Suppressor macrophage treated with lipopolysaccharide for 1 hour (primary cell): ENCODE data around the gene MCC.

ENCODE experiments used
- DNase-seq, 3 donors: peaks; one replicate each; pipeline ENCODE4 v3.0.0-alpha.2; 2020 to 2022

The MCC gene

GRCh38 chr5:113194125-113194524, 294.1 kb downstream of the MCC start:
- peak; percentile 29 to 58 (median 56) for DNase-seq

- no peak for DNase-seq
These were observed 294.8 kb downstream of the MCC start for GRCh38 chr5:113193311-113193978.

DNA sequence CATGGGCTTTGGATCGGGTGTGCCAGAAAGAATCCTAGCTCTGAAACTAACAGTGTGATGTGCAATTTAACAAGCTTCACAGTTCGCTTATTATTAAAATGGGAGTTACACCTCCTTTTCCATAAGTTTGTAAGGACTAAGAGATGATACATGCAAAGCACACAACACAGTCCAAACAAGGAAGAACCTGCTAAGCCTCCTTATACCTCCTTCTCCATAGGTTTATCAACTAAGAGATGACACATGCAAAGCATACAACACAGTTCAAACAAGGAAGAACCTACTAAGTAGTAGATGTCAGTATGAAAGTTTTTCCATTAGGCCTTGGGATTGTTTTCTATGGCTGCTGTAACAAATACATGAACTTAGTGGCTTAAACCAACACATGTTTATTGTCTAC, 295.7 kb downstream of the MCC start:
- DNase-seq, result no peak

- DNase-seq, result no peak
These were observed 297.9 kb downstream of the MCC start for GRCh38 chr5:113190347-113190746.

GRCh38 chr5:113189291-113189690, 299.0 kb downstream of the MCC start:
- no peak for DNase-seq

- DNase-seq, result no peak
These were observed 299.8 kb downstream of the MCC start for GRCh38 chr5:113188436-113188835.

GRCh38 chr5:113187906-113188305, 300.3 kb downstream of the MCC start:
- peak; percentile 27 to 32 (median 30) for DNase-seq

GRCh38 chr5:113186061-113186460, 302.2 kb downstream of the MCC start:
- no peak for DNase-seq

- no peak for DNase-seq
These were observed 304.6 kb downstream of the MCC start for GRCh38 chr5:113183694-113184093.

DNA sequence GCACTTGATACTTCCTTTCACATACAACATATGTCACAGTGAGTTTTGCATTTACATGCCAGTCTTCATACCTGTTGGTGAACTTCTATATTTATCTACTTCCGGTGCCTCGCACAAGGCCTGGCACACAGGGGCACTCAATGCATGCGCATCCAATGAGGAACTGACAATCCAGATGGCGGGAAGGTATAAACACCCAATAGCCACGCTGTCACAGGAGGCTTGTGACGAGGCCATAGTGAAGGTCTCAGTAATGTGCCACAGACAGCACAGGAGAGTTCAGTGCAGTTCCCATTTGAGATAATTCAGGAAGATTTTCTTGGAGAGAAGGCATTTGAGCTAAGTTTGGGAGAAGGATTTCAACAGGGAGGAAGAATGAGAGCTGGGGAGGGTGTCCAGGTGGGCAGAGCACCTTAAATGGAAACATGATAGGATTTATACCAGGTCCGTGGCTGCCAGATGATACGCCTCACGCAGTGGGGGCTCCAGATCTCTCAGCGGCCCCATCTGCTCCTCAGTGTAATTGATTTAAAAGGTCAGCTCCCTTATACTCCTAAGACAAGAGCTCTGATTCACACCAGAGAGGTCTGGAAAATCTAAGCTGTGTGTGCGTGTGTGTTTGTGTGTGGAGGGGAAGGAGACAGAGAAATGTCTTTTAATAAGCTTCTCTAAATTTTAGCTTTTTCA, 305.5 kb downstream of the MCC start:
- DNase-seq, result no peak

GRCh38 chr5:113181853-113182490, 306.3 kb downstream of the MCC start:
- DNase-seq, result no peak

- no peak for DNase-seq
These were observed 306.8 kb downstream of the MCC start for GRCh38 chr5:113181409-113181808.

- DNase-seq, result no peak
These were observed 309.1 kb downstream of the MCC start for GRCh38 chr5:113179156-113179555.

- no peak for DNase-seq
These were observed 310.0 kb downstream of the MCC start for GRCh38 chr5:113178073-113178779.

DNA sequence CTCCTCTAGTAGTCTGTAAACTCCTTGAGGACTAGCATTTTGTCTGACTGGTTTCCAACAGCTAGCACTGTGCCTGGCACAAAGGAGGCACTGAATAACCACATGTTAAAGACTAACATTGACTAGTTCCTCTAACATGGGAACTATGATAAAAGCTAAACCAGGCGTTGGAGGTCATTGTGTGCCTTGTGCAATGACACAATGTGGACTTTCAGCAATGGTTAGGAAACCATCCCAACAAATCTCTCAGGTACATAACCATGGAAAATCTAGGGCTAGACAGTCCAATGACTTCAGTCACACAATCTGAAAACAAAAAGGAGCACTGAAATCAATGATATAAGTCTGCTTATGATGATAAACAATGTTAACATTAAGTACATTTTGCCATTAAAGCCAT, 311.0 kb downstream of the MCC start:
- DNase-seq, result no peak

- DNase-seq, result no peak
These were observed 311.5 kb downstream of the MCC start for GRCh38 chr5:113176734-113177133.

GRCh38 chr5:113176196-113176595, 312.1 kb downstream of the MCC start:
- no peak for DNase-seq

- DNase-seq, result no peak
These were observed 315.9 kb downstream of the MCC start for GRCh38 chr5:113172231-113172826.

GRCh38 chr5:113171520-113171919, 316.7 kb downstream of the MCC start:
- no peak for DNase-seq

GRCh38 chr5:113170707-113171106, 317.5 kb downstream of the MCC start:
- DNase-seq, result no peak

DNA sequence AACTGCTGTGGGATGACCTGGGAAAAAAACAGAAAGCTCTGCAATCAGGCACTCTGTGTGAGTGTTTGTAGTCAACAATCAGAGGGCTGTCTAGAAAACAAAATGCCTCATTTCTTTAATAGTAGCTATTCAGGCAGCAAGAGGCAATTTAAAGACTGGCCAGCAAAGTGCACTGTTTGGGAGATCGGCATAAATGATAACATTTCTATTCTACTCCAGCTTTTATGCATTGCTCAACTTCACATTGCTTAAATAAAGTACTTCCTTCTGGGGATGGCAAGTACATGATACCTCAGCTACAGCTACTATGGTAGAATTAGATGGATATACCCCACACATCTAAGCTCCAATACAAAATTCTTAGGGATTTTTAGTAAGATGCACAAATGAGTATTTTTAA, 318.5 kb downstream of the MCC start:
- DNase-seq, result no peak

DNA sequence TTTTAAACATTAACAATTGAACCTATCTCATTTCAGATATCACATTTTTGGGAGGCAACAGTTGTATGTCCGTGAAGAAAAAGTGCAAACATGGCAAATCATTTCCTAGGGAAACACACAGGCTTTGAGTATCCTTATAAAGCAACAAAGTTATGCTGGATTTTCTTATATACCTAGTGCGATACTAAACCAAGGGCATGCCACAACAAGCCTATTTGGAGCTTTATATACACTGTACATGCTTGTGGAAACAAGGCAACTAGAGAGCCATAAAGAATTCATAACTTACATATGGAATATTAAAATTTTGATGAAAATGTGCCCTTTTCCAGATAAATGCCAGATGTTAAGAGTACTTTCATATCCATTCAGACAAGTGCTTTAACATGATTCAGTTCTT, 320.3 kb downstream of the MCC start:
- DNase-seq, result no peak

DNA sequence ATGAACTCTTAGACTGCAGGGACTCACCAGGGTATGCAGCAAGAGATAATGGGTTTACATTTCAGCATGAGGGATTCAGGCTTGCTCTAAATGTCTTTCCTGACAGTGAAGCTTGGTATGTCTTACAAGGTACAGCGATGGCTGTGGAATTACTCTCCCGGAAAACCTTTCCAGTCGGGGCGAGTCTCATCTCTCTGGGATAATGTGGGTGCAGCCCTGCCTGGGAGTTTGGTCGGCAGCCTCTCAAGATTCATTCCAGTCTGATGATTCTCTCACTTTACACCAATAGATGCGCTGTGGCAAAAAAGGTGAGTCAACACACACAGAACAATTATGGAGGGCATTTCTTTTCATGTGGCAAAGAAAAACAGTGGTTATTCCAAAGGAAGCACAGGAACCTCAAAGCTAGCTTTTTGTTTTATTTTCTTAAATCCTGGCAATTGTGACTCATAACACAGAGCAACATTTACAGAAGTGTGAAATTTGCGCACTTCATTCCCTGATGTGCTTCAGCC, 321.3 kb downstream of the MCC start:
- no peak for DNase-seq
